ENCODE data around the gene KPNA1. TPM values are rescaled to one million over a fixed set of nuclear protein-coding genes. Genes with fewer than 3 reads are reported as not detected.

KPNA1 gene
- total RNA-seq, 1 experiment from 2014 or later: 104 TPM

GRCh38 chr3:122548076-122548475 lies 33.3 kb upstream of the KPNA1 start:
- no peak for TF ChIP-seq CTCF (IDR thresholded peaks at IDR 0.05; ENCODE audit: unreplicated experiment)
- no peak for DNase-seq (ENCODE audit: unreplicated experiment)
- Mint-ChIP-seq H3K36me3 (ENCODE audit: insufficient read depth, unreplicated experiment) (peaks cover 33% of the 10 kb centered on the region), H3K27me3 (ENCODE audit: insufficient read depth, unreplicated experiment) (no peaks in the 10 kb centered on the region), H3K27ac (ENCODE audit: low read depth, unreplicated experiment) (no peak overlapping the region), H3K9me3 (ENCODE audit: unreplicated experiment) (no peaks in the 10 kb centered on the region), H3K4me3 (ENCODE audit: unreplicated experiment) (no peak overlapping the region), H3K4me1 (ENCODE audit: insufficient read depth, unreplicated experiment) (no peaks in the 10 kb centered on the region)
- intact Hi-C loops (cut with micrococcal nuclease): no loop called here
- no TSS peak for BruUV-seq (replicated peaks)
- ChIA-PET POLR2A (interaction anchor here (0.5 to 0.7 kb wide), 2 partner anchors 72 to 275 kb away, joined by 3 read pairs; no protein-coding TSS in a partner anchor), CTCF (interaction anchor here (0.6 to 1.1 kb wide), 4 partner anchors 10 to 90 kb away, joined by 3 to 6 read pairs (median 4); no protein-coding TSS in a partner anchor)

GRCh38 chr3:122546151-122546550 lies 31.4 kb upstream of the KPNA1 start:
- H3K36me3 Mint-ChIP-seq (ENCODE audit: insufficient read depth, unreplicated experiment): peaks cover 33% of the 10 kb centered on the region
- H3K27ac Mint-ChIP-seq (ENCODE audit: low read depth, unreplicated experiment): no peak overlapping the region
- no peak overlapping the region for H3K4me3 Mint-ChIP-seq (ENCODE audit: unreplicated experiment)
- no peak for TF ChIP-seq CTCF (IDR thresholded peaks at IDR 0.05; ENCODE audit: unreplicated experiment)
- intact Hi-C loops (cut with micrococcal nuclease): no loop called here
- POLR2A ChIA-PET: interaction anchor here (0.7 to 1.3 kb wide), 4 partner anchors 10 to 130 kb away, joined by 3 to 4 read pairs (median 4); partner anchors contain the start of gene WDR5B
- no TSS peak for BruUV-seq (replicated peaks)
- H3K27me3 Mint-ChIP-seq (ENCODE audit: insufficient read depth, unreplicated experiment): no peaks in the 10 kb centered on the region
- H3K4me1 Mint-ChIP-seq (ENCODE audit: insufficient read depth, unreplicated experiment): no peaks in the 10 kb centered on the region
- H3K9me3 Mint-ChIP-seq (ENCODE audit: unreplicated experiment): no peaks in the 10 kb centered on the region
- DNase-seq (ENCODE audit: unreplicated experiment): no peak
- CTCF ChIA-PET: interaction anchor here (0.8 to 2.0 kb wide), 4 partner anchors 14 to 240 kb away, joined by 3 to 8 read pairs (median 4); no protein-coding TSS in a partner anchor

- Mint-ChIP-seq H3K4me1 (ENCODE audit: insufficient read depth, unreplicated experiment) (peaks cover 17% of the 10 kb centered on the region), H3K4me3 (ENCODE audit: unreplicated experiment) (no peak overlapping the region), H3K27ac (ENCODE audit: low read depth, unreplicated experiment) (no peak overlapping the region), H3K36me3 (ENCODE audit: insufficient read depth, unreplicated experiment) (peaks cover 34% of the 10 kb centered on the region), H3K9me3 (ENCODE audit: unreplicated experiment) (no peaks in the 10 kb centered on the region), H3K27me3 (ENCODE audit: insufficient read depth, unreplicated experiment) (no peaks in the 10 kb centered on the region)
- DNase-seq (ENCODE audit: unreplicated experiment): no peak
- no peak for TF ChIP-seq CTCF (IDR thresholded peaks at IDR 0.05; ENCODE audit: unreplicated experiment)
- ChIA-PET CTCF (interaction anchor here (0.6 kb wide), 2 partner anchors 22 to 32 kb away, joined by 3 read pairs; no protein-coding TSS in a partner anchor), POLR2A (no interaction called here)
- intact Hi-C loops (cut with micrococcal nuclease): no loop called here
- no TSS peak for BruUV-seq (replicated peaks)
These were observed 24.3 kb upstream of the KPNA1 start for GRCh38 chr3:122538956-122539490.

GRCh38 chr3:122536632-122537001 lies 21.9 kb upstream of the KPNA1 start:
- intact Hi-C loops (cut with micrococcal nuclease): no loop called here
- no peak for TF ChIP-seq CTCF (IDR thresholded peaks at IDR 0.05; ENCODE audit: unreplicated experiment)
- Mint-ChIP-seq H3K36me3 (ENCODE audit: insufficient read depth, unreplicated experiment) (peaks cover 40% of the 10 kb centered on the region), H3K27ac (ENCODE audit: low read depth, unreplicated experiment) (no peak overlapping the region), H3K4me1 (ENCODE audit: insufficient read depth, unreplicated experiment) (peaks cover 34% of the 10 kb centered on the region), H3K9me3 (ENCODE audit: unreplicated experiment) (no peaks in the 10 kb centered on the region), H3K27me3 (ENCODE audit: insufficient read depth, unreplicated experiment) (no peaks in the 10 kb centered on the region), H3K4me3 (ENCODE audit: unreplicated experiment) (no peak overlapping the region)
- CTCF ChIA-PET: interaction anchor here (0.7 to 1.3 kb wide), 5 partner anchors 12 to 141 kb away, joined by 3 to 4 read pairs (median 3); no protein-coding TSS in a partner anchor
- no peak for DNase-seq (ENCODE audit: unreplicated experiment)
- POLR2A ChIA-PET: interaction anchor here (1.0 to 1.6 kb wide), 2 partner anchors 9 to 11 kb away, joined by 3 to 4 read pairs; no protein-coding TSS in a partner anchor
- no TSS peak for BruUV-seq (replicated peaks)

Measured in MCF 10A (cell line).